GM12892 (cell line): ENCODE results near the gene POGK.

Source experiments
- POLR2A ChIP-seq: IDR thresholded peaks from 2 replicates; pipeline ENCODE4 v1.6.1; 2011; ENCODE audit warnings: low read depth, low read length, control low read depth
- POLR2AphosphoS5 ChIP-seq: IDR thresholded peaks from 2 replicates; pipeline ENCODE4 v1.6.1; 2011; ENCODE audit warnings: low read depth, low read length, control low read depth
- TAF1 ChIP-seq: IDR thresholded peaks from 2 replicates; pipeline ENCODE4 v1.6.1; 2011; ENCODE audit warnings: low read depth, mild to moderate bottlenecking, control low read depth, low read length, borderline replicate concordance

DNA sequence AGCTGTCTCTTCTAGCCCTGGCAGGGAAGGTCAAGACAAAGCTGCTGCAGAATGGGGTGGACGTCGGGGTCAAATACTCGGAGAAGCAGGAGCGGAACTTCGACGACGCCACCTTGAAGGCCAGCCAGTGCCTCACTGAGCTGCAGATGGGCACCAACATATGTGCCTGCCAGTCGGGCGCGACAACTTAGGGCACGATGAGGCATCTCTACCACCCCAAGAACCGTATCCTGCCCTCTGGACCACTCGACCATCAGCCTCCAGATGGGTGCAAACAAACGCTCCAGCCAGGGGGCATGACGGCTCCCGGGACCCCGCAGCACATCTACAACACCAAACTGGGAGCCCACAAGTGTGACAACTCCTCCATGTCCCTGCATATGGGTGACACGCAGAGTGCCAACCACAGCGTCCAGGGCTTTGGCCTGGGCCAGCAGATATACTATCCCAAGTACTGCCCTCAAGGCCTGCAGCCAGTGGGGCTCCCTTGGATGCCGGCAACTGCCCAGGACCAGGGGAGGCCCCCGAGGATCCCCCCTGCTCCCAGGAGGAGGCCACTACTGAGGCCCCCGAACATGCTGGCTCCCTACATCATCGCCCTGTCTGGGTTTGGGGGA lies 42.5 kb upstream of the POGK start:
- TF ChIP-seq POLR2AphosphoS5 (no peak), POLR2A (no peak), TAF1 (no peak)
